H1 (cell line): Measurements from ENCODE around the gene FMNL1. TPM values are rescaled to one million over a fixed set of nuclear protein-coding genes. Genes with fewer than 3 reads are reported as not detected.

Experiments
- BACH1 ChIP-seq: IDR thresholded peaks from 2 replicates; pipeline ENCODE4 v1.6.1; 2012; ENCODE audit warnings: low read length, improper control_type of control experiment
- CBX5 ChIP-seq: fragments of 300-800, 300-1000 bp; sonication (generic); IDR thresholded peaks from 2 replicates; pipeline ENCODE4 v1.7.1; 2016; ENCODE audit warnings: antibody characterized with exemption, low read length, low read depth
- CHD7 ChIP-seq: fragments of 300-600 bp; sonication (generic); IDR thresholded peaks from 2 replicates; pipeline ENCODE4 v1.7.1; 2012; ENCODE audit warnings: low read length, moderate library complexity, mild to moderate bottlenecking, inconsistent platforms; ENCODE audit not compliant: insufficient replicate concordance
- EGR1 ChIP-seq: IDR thresholded peaks from 2 replicates; pipeline ENCODE4 v1.6.1; 2011; ENCODE audit warnings: low read depth, low read length, borderline replicate concordance
- polyA plus RNA-seq, 7 experiments: library from polyadenylated mRNA; depleted of rRNA in 3 of 7; stranded (reverse) in 5 of 7; unstranded in 2 of 7; fragments of >200 nt in 5 of 7; fragments of 200-250 nt in 2 of 7; gene quantifications; 1 replicate in 5 of 7; 2 replicates in 1 of 7; 4 replicates in 1 of 7; pipeline versions ENCODE4 v1.2.1 to v1.2.3, GENCODE V29; 2011 to 2013; ENCODE audit warnings: missing spikeins in 2 of 7, mixed read lengths in 2 of 7
- total RNA-seq: library from RNA; stranded (reverse); fragmentation: NEBNext Ultra II Directional; extraction: Animal tissue kit (Norgen Biotek cat#: 25700); gene quantifications from 2 replicates; pipeline ENCODE4 v1.2.1, GENCODE V29; 2021

FMNL1 gene
- total and polyA plus RNA-seq, 2 of the 8 experiments (the other 6 are each of a cell fraction or from before 2014, with no cell fraction given), result 2.5 to 8.6 TPM

DNA sequence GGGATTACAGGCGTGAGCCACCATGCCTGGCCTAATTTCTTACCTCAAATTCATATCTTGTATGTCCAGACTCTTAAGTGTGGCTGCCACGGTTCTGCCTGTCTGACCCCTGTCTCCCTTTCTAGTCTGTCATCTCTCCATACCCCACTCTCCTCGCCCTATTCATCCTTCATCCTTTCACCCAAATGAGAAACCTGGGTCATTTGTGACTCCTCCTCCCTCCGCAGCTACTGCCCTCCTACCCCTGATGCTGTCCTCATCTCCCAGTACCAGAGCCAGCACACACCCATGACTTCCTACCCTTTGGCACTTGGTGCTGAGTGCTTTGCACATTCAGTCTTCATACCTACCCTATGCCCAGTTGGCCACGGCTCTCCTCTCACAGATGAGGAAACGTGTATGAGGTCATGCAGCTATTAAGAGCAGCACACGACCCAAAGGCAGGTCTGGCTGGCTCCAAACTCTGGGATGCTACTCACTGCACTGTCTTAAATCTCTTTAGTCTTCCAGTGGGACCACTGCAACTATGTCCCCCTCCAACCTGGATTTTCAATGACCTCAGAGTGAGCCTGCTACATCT, 38.6 kb downstream of the FMNL1 start (continued):
- TF ChIP-seq CHD7 (no peak), EGR1 (no peak), CBX5 (no peak), BACH1 (no peak)
